Endothelial cell of umbilical vein (primary cell): ENCODE results near the gene CYB561A3. TPM values are rescaled to one million over a fixed set of nuclear protein-coding genes. Genes with fewer than 3 reads are reported as not detected.

Source experiments
- BruUV-seq: library from RNA; stranded (reverse); fragments of 400-500 nt; replicated peaks from 2 replicates; lab custom pipeline; 2021; lab: Mats Ljungman, UMichigan
- CTCF ChIA-PET: fragments of 300-600, 350-600 bp; sonication (Branson Sonifier 250); formaldehyde crosslinking; loops from one replicate; lab custom pipeline; 2021; ENCODE audit warnings: antibody characterized with exemption, inconsistent platforms; lab: Charles Lee
- POLR2A ChIA-PET: fragments of 300-600, 350-600 bp; sonication (Branson Sonifier 250); formaldehyde crosslinking; loops from one replicate; lab custom pipeline; 2021; ENCODE audit warnings: antibody characterized with exemption, inconsistent platforms; lab: Charles Lee
- DNase-seq: peaks from one replicate; pipeline ENCODE4 v3.0.0-alpha.2; 2011; ENCODE audit warnings: low read depth, low spot score
- FAIRE-seq: peaks from 2 replicates; lab custom pipeline; 2011; peaks lifted over from hg19 to GRCh38; lab: Jason Lieb, UNC
- H2AFZ ChIP-seq: 2 replicates; pipeline ENCODE4 v1.6.0; 2012; ENCODE audit warnings: low read depth, low read length, control low read depth, inconsistent platforms
- H3K27ac ChIP-seq: 2 replicates; pipeline ENCODE4 v1.5.1; 2011; ENCODE audit warnings: low read depth, mild to moderate bottlenecking, control low read depth, low read length, moderate library complexity; ENCODE audit not compliant: insufficient read depth
- H3K27me3 ChIP-seq, 2 experiments: 2 replicates each; pipeline versions ENCODE4 v1.6.0 to v1.6.1; 2011; ENCODE audit warnings: low read length in 2 of 2, mixed read lengths in 1 of 2; ENCODE audit not compliant: control insufficient read depth in 2 of 2, insufficient read depth in 2 of 2
- H3K36me3 ChIP-seq, 2 experiments: 2 replicates in 1 of 2; 3 replicates in 1 of 2; pipeline ENCODE4 v1.5.1; 2011; ENCODE audit warnings: low read length in 2 of 2, mild to moderate bottlenecking in 1 of 2, moderate library complexity in 1 of 2; ENCODE audit not compliant: control insufficient read depth in 2 of 2, insufficient read depth in 2 of 2; ENCODE audit errors: extremely low read depth in 1 of 2
- H3K4me1 ChIP-seq: 3 replicates; pipeline ENCODE4 v1.5.1; 2011; ENCODE audit warnings: mild to moderate bottlenecking, low read length; ENCODE audit not compliant: control insufficient read depth, insufficient read depth; ENCODE audit errors: extremely low read depth
- H3K4me2 ChIP-seq: 2 replicates; pipeline ENCODE4 v1.6.1; 2011; ENCODE audit warnings: low read length, control low read depth, mixed read lengths; ENCODE audit not compliant: insufficient read depth
- H3K4me3 ChIP-seq, 3 experiments: fragments of 200-600 bp in 1 of 3; sonication (generic), shearing (Covaris generic) in 1 of 3; replicated peaks in 1 of 3; 2 replicates each; pipeline ENCODE4 v1.5.1; 2011 to 2016; ENCODE audit warnings: control low read depth in 3 of 3, low read length in 3 of 3, mild to moderate bottlenecking in 2 of 3, inconsistent platforms in 1 of 3, low read depth in 1 of 3, moderate library complexity in 1 of 3; ENCODE audit not compliant: insufficient read depth in 1 of 3
- H3K79me2 ChIP-seq: 2 replicates; pipeline ENCODE4 v1.6.0; 2012; ENCODE audit warnings: low read length, inconsistent platforms; ENCODE audit not compliant: control insufficient read depth, insufficient read depth
- H3K9ac ChIP-seq: replicated peaks from 2 replicates; pipeline ENCODE3; 2011; ENCODE audit warnings: low read length, control low read depth; ENCODE audit not compliant: insufficient read depth; ENCODE audit errors: extremely low read depth
- H3K9me1 ChIP-seq: replicated peaks from 3 replicates; pipeline ENCODE4 v1.6.0; 2011; ENCODE audit warnings: mild to moderate bottlenecking, low read length; ENCODE audit not compliant: control insufficient read depth, insufficient read depth; ENCODE audit errors: extremely low read depth
- H3K9me3 ChIP-seq: replicated peaks from 2 replicates; pipeline ENCODE4 v1.5.1; 2012; ENCODE audit warnings: low read length, inconsistent platforms; ENCODE audit not compliant: control insufficient read depth, insufficient read depth
- H4K20me1 ChIP-seq: replicated peaks from 2 replicates; pipeline ENCODE3; 2011; ENCODE audit warnings: mild to moderate bottlenecking, low read length; ENCODE audit not compliant: control insufficient read depth, insufficient read depth; ENCODE audit errors: extremely low read depth
- EZH2 ChIP-seq: IDR thresholded peaks from 2 replicates; pipeline ENCODE4 v1.6.1; 2012; ENCODE audit warnings: borderline replicate concordance, low read depth, mild to moderate bottlenecking, moderate library complexity, low read length, inconsistent platforms; ENCODE audit not compliant: severe bottlenecking
- FOS ChIP-seq: IDR thresholded peaks from 2 replicates; pipeline ENCODE4 v1.6.1; 2011; ENCODE audit warnings: mild to moderate bottlenecking, low read length, moderate library complexity, borderline replicate concordance; ENCODE audit not compliant: insufficient read depth
- GATA2 ChIP-seq: IDR thresholded peaks from 2 replicates; pipeline ENCODE4 v1.7.0; 2011; ENCODE audit warnings: low read depth, mild to moderate bottlenecking, moderate library complexity, mixed read lengths, low read length; ENCODE audit not compliant: insufficient read length, insufficient read depth
- JUN ChIP-seq: IDR thresholded peaks from 2 replicates; pipeline ENCODE4 v1.6.1; 2011; ENCODE audit warnings: borderline replicate concordance, low read depth; ENCODE audit not compliant: insufficient read length, insufficient read depth
- MYC ChIP-seq: IDR thresholded peaks from one replicate; pipeline ENCODE4 v1.6.1; 2011; ENCODE audit warnings: mild to moderate bottlenecking, low read depth, low read length
- POLR2A ChIP-seq: IDR thresholded peaks from 2 replicates; pipeline ENCODE4 v1.6.1; 2012; ENCODE audit warnings: low read depth, mild to moderate bottlenecking, control low read depth, low read length
- POLR2AphosphoS5 ChIP-seq: IDR thresholded peaks from 2 replicates; pipeline ENCODE4 v1.6.1; 2012; ENCODE audit warnings: low read depth, mild to moderate bottlenecking, control low read depth, low read length, moderate library complexity; ENCODE audit not compliant: insufficient read depth
- dilution Hi-C: fragments of 300-500 bp; cut with MboI; formaldehyde crosslinking; loops from one replicate; pipeline ENCODE4 v1.15.0; 2019; ENCODE audit warnings: low sequenced_read_pairs; ENCODE audit not compliant: extremely low pct_ligation_motif_present
- intact Hi-C: fragments of 100-400 bp; cut with micrococcal nuclease; formaldehyde crosslinking; loops from one replicate; pipeline ENCODE4 v1.10.0; 2022
- polyA plus RNA-seq, 4 experiments: library from polyadenylated mRNA; depleted of rRNA in 3 of 4; stranded (reverse) in 3 of 4; unstranded in 1 of 4; fragments of >200 nt; gene quantifications; 2 replicates each; pipeline versions ENCODE4 v1.2.1 to v1.2.3, GENCODE V29; 2011 to 2012; ENCODE audit warnings: missing spikeins in 1 of 4
- total RNA-seq: library from RNA; stranded (reverse); gene quantifications from 2 replicates; pipeline ENCODE4 v1.2.3, GENCODE V29; 2021
- TF ChIP-seq, protein P1 (sequence below), 2 donors: IDR thresholded peaks; 1 replicate in 1 of 2; 2 replicates in 1 of 2; pipeline ENCODE4 v1.5.1; 2011; ENCODE audit warnings: low read length in 2 of 2, mild to moderate bottlenecking in 2 of 2, moderate library complexity in 2 of 2, control low read depth in 1 of 2, inconsistent platforms in 1 of 2, low read depth in 1 of 2; ENCODE audit not compliant: insufficient read depth in 1 of 2; ENCODE audit errors: extremely low read depth in 1 of 2
- TF ChIP-seq, protein P2 (sequence below): IDR thresholded peaks from 2 replicates; pipeline ENCODE4 v1.6.1; 2011; ENCODE audit not compliant: insufficient read depth, insufficient read length

Gene CYB561A3
- total and polyA plus RNA-seq, 2 donors (not counting 3 experiments of a cell fraction or from before 2014, with no cell fraction given), result 41.6 to 103 TPM

DNA sequence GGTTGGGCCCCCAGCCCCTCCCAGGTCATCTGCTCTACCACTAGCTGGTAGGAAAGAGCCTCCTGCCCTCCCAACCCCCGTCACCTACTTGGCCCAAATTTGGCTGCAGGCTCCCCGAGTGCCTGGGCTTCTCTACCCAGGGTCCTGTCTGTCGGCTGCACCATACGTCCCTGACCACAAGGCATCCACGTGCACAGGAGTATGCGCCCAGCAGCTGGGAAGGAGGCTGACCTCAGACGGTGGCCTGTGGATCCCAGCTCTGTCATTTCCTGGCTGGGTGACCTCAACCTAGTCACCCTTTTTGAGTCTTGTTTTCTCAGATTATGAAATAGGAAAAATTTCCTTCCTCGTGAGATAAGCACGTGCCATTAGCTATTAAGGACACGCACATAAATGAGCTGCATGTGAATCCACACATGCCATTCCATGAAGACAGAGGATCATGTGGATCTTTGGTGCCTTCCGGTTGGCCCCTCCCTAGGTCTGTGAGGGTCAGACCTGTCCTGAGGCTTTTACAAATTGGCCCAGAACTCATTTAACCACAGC lies 13.7 kb downstream of the CYB561A3 start:
- Histone ChIP-seq H3K36me3 (peaks cover 0 to 13% of the 10 kb centered on the region in 2 experiments), H3K27ac (peak overlapping the region; percentile 58), H3K4me3 (no peak overlapping the region), H3K4me1 (peaks cover 14% of the 10 kb centered on the region), H3K4me2 (no peak overlapping the region), H3K9me1 (no peaks in the 10 kb centered on the region), H3K79me2 (no peaks in the 10 kb centered on the region), H2AFZ (no peak overlapping the region), H3K27me3 (no peaks in the 10 kb centered on the region), H3K9ac (no peak overlapping the region), H4K20me1 (no peaks in the 10 kb centered on the region), H3K9me3 (no peaks in the 10 kb centered on the region)
- ChIA-PET POLR2A (interaction anchor here (0.6 to 2.2 kb wide), 4 partner anchors 14 to 186 kb away, joined by 3 to 17 read pairs (median 3); partner anchors contain the start of genes CYB561A3, TMEM138 and TMEM216), CTCF (interaction anchor here (0.6 to 2.5 kb wide), 7 partner anchors 10 to 45 kb away, joined by 3 to 31 read pairs (median 8); partner anchors contain the start of genes CYB561A3 and TMEM138)
- TF ChIP-seq JUN, result peak; percentile 64
- no peak for TF ChIP-seq EZH2
- peak; percentile 83 for TF ChIP-seq POLR2AphosphoS5
- TF ChIP-seq FOS, result peak; percentile 89
- TF ChIP-seq, protein P1, sequence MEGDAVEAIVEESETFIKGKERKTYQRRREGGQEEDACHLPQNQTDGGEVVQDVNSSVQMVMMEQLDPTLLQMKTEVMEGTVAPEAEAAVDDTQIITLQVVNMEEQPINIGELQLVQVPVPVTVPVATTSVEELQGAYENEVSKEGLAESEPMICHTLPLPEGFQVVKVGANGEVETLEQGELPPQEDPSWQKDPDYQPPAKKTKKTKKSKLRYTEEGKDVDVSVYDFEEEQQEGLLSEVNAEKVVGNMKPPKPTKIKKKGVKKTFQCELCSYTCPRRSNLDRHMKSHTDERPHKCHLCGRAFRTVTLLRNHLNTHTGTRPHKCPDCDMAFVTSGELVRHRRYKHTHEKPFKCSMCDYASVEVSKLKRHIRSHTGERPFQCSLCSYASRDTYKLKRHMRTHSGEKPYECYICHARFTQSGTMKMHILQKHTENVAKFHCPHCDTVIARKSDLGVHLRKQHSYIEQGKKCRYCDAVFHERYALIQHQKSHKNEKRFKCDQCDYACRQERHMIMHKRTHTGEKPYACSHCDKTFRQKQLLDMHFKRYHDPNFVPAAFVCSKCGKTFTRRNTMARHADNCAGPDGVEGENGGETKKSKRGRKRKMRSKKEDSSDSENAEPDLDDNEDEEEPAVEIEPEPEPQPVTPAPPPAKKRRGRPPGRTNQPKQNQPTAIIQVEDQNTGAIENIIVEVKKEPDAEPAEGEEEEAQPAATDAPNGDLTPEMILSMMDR (IDR thresholded peaks at IDR 0.05; ENCODE audit: extremely low read depth in 1 of 2, insufficient read depth in 1 of 2, low read depth in 1 of 2, low read length in 2 of 2), result peak in 1 of 2 donors; percentile 35
- peak; percentile 88 for TF ChIP-seq MYC
- peak; percentile 88 for TF ChIP-seq GATA2
- TF ChIP-seq, protein P2, sequence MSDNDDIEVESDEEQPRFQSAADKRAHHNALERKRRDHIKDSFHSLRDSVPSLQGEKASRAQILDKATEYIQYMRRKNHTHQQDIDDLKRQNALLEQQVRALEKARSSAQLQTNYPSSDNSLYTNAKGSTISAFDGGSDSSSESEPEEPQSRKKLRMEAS, result peak; percentile 83
- peak; percentile 69 for TF ChIP-seq POLR2A
- intact Hi-C loops, result loop anchor here (1.0 kb wide), 1 partner anchor 13 kb away; the partner anchor contains the start of gene CYB561A3
- BruUV-seq, result no TSS peak
- FAIRE-seq, result peak; percentile 91
- dilution Hi-C loops, result no loop called here
- DNase-seq, result peak; percentile 92
